Measurements from ENCODE around the gene CNTNAP2.
"Not testable (repeated sequence)": the region's sequence is repeated elsewhere in the genome, so short reads cannot be mapped to it uniquely, and the experiment has no call there.

The CNTNAP2 gene

DNA sequence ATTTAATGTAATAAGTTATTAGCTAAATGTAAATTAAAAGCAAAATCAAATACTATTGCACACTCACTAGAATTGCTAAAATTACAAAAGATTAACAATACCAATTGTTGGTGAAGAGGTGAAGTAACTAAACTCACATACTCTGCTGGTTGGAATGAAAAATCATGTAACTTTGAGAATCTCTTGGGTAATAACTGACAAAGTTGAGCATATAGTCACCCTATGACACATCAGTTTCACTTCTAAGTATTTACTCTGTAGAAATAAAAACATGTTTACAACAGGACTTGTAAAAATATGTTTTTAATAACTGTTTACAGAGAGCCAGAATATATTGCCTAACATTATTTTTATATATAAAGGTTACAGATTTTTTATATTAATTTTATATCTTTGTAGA, 33.6 kb downstream of the CNTNAP2 start:
- DNase-seq, result peak; percentile 7

DNA sequence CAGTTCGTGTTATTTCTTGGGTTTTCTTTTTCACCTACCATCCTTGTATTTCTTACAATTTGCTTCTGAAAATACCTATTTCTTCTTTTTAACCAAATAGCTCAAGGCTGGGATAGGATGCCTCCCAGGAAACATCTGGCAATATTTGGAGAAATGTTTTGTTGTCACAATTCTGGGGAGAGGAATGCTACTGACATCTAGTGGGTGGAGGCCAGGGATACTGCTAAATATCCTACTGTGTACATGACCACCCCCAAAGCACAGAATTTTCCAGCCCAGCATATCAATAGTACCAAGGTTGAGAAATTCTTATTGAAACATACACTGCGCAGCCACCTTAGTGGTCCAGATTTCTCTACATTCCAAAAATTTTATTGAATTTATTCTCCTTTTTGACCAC, 55.5 kb downstream of the CNTNAP2 start:
- no peak for DNase-seq

DNA sequence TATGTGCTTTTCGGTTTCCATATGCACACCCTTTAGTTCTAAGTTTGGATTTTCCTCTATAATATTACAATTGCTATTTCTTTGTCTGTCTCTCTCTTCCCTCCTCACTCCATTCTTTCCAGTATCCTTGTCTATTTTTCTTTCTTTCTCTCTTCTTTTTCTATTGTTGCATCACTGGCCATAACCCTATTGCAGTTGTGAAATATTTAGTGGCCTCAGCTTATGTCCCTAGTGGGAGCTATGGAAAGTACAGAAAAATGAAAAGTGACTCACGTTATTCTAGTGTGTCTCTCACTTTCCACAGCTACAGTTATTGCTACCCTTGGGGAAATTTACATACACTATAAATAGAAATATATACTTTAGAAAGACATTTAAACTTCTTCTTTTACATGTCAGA, 59.1 kb downstream of the CNTNAP2 start:
- DNase-seq, result no peak

DNA sequence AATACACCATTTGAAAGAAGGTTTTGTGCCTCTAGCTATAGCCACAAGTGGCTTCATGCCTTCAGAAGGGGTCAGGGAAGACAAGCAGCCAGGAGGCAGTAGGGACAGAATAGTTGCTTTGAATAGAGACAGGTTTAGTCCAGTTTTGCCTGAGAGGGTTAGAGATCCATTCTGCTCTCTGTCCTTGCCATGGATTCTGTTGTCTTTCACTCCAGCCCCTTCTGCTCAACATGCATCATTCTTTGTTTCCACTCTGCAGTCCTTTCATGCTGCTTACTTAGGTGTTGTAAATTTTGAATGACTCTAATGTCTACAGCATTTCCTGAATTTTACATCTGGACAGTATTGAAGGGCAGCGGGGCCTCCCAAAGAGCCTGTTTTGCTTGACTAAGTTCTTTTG, 60.3 kb downstream of the CNTNAP2 start:
- no peak for DNase-seq

DNA sequence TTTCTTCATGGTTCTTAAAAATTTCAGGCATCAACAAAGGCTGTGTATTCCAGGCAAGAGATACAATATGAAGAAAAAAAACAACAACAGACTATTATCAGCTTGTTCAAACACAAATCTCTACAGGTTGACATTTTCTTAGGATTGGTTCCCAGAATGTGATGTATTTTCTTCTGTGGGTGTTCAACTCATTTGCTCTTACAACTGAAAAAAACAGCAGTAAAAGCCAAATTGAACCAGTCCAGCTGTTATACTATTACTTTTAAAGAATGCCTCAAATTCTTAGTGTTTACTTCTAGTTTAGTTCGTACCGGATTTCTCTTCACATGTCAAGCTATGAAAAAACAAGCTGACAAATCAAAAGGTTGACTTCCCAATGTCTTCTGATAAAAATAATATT, 60.7 kb downstream of the CNTNAP2 start:
- DNase-seq, result no peak

DNA sequence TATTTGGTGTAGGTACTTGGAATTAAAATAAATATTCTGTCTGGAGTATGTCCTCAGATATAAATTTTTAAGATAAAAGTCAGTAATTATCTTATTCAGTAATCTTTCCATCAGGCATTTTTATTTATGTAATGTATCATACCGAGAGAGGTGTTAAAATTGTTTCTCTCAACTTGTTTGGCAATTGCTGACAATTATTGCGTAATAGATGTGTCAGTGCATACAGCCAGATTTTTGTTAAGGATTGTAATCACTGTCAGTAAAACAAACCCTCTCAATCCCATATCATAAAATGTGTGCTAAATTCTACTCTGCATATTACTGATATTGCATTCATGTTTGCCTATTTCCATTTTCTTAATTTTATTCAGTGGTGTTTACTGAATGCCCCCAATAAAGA, 69.2 kb downstream of the CNTNAP2 start:
- no peak for DNase-seq

DNA sequence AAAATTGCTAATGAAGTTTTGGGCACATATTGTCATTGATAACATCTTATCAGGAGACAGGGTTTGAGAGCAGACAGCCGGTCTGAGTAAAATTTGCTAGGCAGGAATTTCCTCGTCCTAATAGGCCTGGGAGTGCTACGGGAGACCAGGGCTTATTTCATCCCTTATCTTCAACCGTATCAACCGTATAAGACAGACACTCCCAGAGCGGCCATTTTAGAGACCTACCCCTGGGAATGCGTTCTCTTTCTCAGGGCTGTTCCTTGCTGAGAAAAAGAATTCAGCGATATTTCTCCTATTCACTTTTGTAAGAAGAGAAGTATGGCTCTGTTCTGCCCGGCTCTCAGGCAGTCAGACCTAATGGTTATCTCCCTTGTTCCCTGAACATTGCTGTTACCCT, 74.8 kb downstream of the CNTNAP2 start:
- not testable (repeated sequence) for DNase-seq

DNA sequence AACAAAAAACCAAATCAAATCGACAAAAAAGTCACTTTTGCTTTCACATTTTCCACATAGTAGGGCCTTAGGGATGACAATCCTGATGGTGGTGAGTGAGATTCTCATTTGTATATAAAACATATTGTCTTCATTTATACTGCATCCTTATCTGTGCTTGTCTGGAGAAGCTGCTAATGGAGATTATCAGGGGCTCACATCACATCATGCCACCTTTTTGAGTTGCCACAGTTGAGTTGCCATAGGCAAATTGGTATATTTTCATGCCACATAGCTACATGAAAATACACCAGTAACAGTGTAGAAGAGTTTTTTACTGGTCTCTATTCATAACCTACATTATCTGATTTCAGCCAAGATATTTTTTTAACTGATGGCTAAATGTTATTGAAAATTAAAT, 85.3 kb downstream of the CNTNAP2 start:
- no peak for DNase-seq

DNA sequence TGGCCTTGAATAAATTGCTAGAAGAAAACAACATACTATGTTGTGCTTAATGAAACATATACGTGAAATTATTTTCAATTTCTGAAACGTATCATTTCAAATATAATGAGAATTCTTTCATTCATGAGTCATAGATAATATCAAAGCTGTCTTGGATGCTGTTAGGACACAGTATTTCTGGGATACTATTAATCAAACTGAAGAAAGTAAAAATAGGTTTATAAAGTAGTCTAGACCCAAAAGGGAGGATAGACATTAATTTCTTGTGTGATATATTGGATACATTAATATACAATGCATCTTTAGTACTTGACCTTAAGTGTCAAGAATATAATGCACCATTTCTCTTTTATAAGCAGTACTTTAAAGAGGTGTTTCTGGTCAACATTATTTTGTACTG, 89.7 kb downstream of the CNTNAP2 start:
- no peak for DNase-seq

DNA sequence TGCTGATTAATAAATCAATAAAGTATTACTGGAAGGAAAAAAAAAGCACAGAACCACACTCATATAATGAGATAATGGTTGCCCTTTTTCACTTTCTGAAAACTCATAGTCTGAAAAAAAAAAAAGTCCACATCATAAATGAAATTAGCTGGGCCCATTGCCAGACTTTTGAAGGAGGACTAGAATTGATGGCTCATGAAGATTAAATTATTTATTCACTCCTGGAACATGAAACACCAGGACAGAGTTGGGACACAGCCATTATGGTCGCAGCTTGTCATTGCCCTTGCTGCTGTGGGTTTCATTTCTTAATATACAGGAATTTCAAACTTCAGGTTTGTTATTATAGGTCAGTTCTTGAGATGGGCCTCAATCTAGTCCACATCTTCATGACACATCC, 91.9 kb downstream of the CNTNAP2 start:
- DNase-seq, result no peak

DNA sequence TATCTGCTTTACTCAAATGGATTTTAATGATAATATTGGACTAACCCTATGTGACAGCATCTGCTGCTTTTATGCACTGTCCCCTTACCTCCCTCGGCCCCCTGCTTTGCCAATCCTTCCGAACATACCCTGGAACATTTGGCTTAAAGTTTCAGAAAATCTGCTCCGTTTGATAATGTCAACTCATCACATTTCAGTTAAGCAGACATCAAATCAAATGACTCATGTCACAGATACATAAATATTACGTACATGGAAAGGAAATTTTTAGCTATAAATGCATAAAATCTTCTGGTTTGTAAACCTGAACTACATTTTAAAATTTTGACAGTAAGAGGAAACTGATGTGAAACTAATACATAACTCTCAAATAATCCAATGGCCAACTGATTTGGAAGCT, 98.2 kb downstream of the CNTNAP2 start:
- DNase-seq, result no peak

DNA sequence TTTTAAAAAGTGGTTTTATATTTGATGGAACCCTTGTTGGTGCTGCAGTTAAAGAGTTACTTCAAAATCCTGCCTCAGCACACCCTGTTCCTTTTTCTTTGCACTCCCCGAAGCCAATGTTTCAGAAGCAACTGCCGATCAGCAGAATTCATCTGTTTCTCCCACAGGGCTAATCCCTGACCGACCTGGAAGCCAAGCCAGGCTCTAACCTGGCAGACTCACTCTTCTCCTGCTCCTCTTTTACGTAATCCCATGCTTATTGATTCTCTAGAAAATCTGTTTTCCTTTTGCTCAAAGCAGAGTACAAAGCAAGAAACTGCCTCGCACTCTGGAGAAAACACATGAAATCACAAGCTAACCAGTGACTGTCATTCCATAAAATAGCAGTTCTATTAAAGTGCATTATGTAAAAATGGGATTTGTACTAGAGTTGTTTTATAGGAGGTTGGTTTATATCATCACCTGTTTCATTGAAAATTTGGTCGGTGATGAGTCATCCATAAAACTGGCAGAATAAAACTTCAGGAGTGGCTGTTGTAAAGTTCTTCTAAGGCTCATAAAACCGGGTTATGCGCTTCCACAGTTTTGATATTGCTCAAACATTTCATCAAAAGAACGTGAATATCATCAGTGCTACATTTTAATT, 99.9 kb downstream of the CNTNAP2 start:
- DNase-seq, result no peak

DNA sequence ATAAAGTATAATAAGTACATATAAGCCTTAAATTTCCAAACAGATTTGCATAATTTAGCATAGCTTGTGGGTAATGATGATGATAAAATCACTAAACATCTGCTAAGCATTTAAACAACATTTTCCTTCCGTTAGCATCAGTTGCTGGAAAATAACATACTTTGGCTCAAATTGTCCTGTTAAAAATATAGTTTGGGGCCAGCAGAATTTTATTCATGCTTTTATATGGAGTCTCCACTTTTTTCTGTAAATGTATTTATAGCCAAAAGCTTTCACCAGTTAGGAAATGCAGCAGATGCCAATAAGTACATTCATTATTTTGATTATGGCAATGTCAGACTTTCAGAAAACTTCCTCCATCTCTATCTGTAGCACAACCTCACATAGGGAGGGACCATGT, 107.2 kb downstream of the CNTNAP2 start:
- no peak for DNase-seq

DNA sequence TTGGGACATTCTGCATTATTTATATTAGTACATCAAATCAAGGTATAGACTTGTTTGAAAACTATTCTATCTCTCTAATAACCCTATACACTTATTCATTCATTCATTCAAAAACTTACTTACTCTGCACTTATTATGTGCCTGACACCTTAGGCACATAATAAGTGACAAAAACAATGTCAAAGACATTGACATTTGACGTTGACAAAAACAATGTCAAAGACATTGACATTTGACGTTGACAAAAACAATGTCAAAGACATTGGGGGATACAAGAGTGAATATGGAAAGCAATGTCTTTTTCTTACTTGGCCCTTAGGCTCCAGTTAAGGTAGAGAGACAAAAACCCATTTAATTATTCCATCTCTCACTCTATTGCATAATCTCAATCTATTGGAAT, 116.0 kb downstream of the CNTNAP2 start:
- no peak for DNase-seq

DNA sequence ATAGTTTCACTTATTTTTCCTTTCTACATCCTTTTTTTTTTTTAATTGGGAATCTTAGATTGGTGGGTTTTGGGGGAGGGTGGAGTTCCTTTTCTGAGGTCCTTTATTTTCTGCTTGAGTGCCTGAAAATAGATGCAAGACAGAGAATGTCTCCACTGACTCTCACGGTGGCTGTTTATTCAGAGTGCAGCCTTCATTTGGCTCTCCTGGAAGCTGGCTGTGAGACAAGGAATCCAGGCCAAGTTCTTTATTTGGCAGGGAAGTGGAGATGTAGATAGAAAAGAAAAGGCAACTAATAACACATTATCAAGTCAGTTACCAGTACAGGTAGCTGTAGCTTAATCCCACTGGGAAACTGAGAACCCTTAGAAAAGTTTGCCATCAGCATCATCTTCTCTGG, 118.6 kb downstream of the CNTNAP2 start:
- DNase-seq, result no peak

DNA sequence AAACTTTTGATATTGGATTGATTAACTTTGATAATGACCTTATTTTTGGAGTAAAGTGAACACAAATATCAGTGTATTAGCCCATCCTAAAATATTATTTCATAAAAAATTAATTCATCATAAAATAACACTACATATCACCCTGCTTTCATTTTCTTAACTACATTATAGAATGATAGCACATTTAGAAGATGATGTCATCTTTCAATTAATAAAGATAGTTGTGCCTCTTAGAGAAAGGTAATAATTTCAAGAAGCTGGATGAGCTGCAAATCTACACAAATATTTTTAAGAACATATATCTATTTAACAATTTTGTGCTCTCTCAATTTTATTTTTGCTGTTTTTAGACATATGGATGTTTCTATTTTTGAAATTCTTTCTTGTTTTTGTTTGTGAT, 126.1 kb downstream of the CNTNAP2 start:
- no peak for DNase-seq

DNA sequence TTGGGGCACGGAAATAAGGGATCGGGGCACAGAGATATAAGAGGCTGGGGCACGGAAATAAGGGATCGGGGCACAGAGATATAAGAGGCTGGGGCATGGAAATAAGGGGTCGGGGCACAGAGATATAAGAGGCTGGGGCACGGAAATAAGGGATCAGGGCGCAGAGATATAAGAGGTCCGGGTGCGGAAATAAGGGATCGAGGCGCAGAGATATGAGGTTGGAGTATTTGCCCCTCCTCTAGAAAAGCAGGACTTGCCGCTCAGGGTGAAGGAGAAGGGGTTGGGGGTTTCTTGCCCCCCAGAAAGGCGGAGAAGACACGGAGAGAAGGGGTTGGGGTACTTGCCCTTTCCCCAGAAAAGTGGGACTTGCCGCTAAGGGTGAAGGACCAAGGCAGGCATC, 131.4 kb downstream of the CNTNAP2 start:
- not testable (repeated sequence) for DNase-seq

DNA sequence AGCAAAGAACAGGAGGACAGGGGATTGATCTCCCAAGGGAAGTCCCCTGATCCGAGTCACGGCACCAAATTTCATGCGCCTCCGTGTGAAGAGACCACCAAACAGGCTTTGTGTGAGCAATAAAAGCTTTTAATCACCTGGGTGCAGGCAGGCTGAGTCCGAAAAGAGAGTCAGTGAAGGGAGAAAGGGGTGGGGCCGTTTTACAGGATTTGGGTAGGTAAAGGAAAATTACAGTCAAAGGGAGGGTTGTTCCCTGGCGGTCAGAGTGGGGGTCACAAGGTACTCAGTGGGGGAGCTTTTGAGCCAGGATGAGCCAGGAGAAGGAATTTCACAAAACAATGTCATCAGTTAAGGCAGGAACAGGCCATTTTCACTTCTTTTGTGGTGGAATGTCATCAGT, 132.1 kb downstream of the CNTNAP2 start:
- DNase-seq, result not testable (repeated sequence)

DNA sequence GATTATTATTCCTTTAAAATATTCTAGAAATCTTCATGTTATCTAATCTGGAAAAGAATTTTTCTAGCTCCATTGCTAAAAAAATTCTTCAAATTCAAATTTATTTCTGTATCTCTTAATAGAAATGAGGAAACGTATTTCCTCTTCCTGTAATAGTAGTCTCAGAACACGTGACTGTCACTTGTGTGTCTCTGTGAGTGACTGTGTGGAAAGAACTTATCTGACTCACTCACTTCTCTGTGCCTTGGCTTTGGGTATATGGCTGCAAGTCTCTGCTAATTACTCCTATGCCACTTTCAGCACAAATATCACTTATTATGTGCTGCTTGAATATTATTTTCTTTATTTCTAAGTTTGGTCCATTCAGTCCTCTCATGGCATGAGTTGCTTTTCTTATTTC, 132.7 kb downstream of the CNTNAP2 start:
- DNase-seq, result no peak

DNA sequence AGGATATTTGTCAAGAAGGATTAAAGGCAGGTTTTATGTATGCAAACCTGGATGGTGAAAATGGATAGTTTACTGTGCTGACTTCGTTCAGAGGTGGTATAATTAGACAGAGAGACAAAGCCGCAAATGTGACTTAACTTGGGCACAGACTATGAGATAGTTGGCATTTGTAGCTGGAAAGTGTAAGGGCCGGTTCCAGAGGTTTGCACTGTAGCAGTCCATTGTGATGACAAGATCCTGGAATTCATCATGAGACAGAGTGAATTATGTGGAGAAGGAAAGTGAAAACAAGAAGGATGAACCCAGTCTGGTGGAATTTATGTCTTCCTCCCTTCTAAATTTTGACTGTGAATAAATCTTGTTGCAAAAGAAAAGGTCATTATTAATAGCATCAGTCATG, 139.0 kb downstream of the CNTNAP2 start:
- no peak for DNase-seq

DNA sequence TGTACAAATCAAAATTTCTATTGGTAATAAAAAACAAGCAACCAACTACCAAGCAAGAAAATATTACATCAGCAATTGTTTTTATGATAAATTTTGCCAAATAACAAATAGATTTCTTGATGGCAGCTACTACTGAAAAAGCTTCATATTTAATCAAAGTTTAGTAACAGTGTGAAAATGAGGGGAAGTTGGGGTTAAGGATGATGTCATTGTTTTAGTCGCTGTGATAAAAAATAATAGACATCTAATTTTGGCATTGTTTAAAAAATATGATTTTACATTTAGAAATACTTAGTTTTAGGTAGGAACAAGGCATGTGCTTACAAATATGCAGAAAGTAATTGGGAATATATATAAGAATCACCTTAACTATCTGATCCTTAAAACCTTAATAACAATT, 145.9 kb downstream of the CNTNAP2 start:
- no peak for DNase-seq

DNA sequence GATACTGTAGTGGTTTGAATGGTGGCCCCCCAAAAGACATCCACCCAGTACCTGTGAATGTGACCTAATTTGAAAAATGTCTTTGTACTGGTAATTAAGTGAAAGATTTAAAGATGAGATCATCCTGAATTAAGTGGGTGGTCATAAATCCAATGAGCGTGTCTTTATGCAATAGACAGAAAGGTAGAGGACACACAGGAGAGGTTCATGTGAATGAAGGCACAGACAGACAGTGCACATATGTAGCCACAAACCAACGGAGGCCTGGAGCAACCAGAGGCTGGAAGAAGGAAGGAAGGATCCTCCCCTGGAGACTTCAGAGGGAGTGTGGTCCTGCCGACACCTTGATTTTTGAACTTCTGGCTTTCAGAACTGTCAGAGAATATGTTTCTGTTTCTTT, 160.3 kb downstream of the CNTNAP2 start:
- no peak for DNase-seq

DNA sequence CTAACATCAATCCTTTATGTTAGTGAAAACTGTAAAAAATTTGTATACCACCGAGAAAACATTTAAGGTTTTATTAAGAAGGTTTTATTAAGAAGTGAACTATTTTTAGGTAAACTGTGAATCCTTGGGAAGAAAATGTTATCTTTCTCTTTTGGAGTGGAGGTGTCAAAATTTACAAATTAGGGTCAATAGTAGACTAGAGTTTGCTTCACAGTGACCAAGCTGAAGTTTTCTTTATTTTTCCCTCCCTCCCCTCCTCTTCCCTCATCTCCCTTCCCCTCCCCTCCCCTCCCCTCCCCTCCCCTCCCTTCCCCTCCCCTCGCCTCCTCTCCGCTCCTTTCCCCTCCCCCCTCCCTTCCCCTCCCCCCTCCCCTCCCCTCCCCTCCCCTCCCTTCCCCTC, 168.8 kb downstream of the CNTNAP2 start:
- DNase-seq, result no peak

DNA sequence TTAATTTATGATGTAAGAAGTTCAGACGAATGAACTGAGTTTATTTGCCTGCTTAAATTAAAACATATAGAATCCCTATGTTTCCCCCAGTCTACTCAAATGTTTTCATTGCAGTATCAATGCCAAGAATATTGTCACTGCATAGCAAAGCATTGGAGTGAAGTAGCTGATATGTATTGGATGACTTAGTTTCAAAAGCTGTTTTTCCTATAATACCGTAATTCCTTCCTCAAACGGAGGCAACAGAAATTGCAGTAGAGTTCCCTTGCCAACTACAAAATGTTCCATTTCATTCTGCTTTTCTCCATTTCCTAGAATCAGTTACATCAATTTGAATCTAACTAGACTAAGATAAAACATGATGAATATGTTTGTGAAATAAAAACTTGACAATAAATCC, 174.1 kb downstream of the CNTNAP2 start:
- DNase-seq, result no peak

DNA sequence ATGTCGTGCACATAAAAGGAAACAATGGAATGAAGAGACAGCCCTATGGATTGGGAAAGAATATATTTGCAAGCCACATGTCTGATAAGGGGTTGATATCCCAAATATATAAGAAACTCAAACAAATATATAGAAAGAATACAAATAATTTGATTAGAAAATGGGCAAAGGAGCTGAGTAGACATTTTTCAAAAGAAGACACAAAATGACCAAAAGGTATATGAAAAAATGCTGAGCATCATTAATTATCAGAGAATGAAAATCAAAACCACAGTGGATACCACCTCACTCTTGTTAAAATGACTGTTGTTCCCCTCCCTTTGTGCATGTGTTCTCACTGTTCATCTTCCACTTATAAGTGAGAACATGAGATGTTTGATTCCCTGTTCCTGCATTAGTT, 175.3 kb downstream of the CNTNAP2 start:
- no peak for DNase-seq

DNA sequence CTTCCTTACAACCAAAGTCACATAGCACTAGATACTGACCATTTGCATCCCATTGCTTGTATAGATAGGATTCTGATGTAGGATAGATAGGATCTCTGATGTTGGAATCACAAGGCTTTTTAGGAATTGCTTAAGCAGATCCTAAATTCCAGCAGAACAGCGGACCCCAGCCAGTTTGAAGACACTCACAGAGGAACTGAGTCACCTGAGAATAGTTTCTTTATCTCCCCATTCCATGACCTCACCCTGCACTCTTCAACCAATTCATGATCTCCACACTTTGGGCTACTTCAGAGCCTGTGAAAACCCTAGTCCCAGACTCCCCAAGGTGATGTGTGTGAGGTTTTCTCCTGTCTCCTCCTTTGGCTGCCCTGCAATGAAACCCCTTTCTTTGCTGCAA, 179.4 kb downstream of the CNTNAP2 start:
- DNase-seq, result no peak

Data from suppressor macrophage treated with lipopolysaccharide for 4 hours (primary cell).